ENCODE data around the gene PDE6G.

PDE6G gene

DNA sequence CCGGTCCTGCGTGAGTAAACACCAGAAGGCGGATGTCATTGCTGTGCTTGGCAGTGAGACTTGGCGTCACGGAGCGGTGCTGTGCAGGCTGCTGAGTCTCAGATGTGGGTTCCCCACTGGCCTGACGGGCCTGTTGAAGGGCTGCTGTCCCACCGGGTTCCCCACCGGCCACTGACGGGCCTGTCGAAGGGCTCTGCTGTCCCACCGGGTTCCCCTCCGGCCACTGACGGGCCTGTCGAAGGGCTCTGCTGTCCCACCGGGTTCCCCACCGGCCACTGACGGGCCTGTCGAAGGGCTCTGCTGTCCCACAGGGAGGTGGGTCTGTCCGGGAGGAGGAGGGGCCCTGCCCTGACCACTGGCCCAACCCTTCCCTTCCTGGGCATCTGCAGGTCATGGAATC is 30.3 kb upstream of the PDE6G start:
- DNase-seq = no peak

DNA sequence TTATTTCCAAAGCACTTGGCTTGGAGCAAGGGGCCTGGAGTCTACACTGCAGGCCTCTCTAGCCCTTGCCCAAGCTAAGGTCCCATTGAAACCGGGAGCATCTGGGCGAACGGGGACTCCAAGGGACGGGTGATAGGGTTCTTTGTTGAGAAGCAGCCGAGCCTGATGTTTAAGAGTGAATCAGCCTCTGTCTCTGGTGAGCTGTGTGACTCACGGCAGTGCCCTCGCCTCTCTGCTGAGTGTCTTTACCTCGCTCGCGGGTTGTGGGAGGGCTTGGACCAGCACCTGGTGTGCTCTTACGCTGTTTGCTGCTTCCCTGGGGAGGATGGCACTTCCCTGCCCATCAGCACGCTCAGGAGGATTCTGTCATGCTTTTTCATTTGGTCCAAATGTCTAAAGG is 28.8 kb upstream of the PDE6G start:
- DNase-seq = no peak

DNA sequence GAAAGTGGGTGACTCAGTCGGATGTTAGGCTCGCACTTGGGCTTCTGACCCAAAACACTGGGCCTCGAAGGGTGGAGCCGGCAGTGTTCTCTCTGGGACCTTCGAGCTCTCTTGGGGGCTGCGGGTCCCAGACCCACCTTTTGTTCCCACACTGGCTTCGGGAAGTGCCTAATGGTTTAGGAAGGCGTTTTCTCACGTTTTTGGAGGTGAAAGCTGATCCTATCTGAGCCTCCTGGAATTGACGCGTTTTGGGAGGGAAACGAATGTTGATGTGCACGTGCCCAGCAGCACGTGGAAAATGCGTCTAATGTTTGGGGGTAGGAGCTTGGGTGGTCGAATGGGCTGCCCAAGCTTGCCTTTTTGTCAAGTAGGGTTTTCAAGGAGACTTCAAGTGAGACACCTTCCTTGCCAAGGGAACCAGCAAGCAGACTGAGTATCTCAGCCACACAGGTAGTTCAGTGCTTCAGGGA is 28.1 kb upstream of the PDE6G start:
- no peak for DNase-seq

DNA sequence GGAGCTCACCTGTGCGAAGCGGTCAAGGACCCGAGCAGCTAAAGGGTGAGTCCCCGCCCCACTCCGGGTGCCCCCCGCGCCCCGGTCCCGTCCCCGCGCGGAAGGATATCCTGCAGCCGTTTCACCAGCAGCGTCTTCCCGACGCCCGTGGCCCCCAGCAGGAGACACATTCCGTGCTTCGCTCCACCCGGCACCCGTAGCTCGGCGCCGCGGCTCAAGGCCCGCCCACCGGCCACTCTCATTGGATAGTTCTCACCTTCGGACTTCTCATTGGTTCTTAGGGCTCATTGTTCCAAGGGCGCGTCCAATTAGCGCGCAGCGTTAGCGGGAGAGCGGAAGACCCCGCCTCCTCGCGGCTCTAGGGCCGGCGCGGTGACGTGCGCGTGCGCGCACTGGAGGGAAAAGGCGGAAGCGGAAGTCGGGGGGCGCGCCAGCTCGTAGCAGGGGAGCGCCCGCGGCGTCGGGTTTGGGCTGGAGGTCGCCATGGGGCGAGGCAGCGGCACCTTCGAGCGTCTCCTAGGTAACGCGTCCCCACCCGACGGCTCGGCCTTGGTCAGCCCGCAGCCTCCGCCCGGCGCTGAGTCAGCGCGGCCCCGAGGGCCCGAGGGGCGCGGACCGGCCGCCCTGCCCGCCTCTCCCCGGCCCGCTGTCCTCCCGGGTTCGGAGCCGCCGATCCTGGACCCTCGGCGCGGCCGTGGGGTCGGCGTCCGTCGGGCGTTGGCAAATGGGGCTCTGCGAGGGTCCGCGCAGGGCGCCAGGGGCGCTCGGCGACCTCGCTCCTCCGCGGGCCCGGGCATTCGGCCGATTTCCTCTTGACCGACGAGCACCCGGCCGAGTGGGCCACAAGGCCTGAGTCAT is 27.5 kb upstream of the PDE6G start, which contains the start of the genes ARL16 and HGS:
Gene ARL16 (minus strand): TSS at position 214 of the 858 bp plus-strand sequence. CDS start 44 bp downstream, at position 170.
Gene HGS (plus strand): TSS at position 428 of the 858 bp plus-strand sequence. CDS start 56 bp downstream, at position 484.
- peak; percentile 95 for DNase-seq

DNA sequence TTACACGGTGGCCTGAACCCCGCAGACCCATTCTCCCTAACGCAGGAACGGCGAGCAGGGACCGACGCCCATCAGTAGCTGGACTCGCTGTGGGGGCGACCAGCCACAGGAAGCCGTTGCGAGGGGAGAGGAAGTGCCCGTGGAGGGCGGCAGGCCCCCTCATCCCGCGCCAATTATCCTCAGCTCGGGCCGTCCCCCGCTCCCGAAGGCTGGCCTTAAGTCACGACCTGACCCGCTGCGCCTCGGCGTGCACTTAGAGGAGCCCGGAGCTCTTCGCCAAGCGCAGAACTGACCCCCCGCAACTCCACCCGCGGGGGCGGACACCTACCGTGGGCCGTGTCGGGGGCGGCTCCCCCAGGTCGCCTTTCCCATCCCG is 26.9 kb upstream of the PDE6G start:
- no peak for DNase-seq

DNA sequence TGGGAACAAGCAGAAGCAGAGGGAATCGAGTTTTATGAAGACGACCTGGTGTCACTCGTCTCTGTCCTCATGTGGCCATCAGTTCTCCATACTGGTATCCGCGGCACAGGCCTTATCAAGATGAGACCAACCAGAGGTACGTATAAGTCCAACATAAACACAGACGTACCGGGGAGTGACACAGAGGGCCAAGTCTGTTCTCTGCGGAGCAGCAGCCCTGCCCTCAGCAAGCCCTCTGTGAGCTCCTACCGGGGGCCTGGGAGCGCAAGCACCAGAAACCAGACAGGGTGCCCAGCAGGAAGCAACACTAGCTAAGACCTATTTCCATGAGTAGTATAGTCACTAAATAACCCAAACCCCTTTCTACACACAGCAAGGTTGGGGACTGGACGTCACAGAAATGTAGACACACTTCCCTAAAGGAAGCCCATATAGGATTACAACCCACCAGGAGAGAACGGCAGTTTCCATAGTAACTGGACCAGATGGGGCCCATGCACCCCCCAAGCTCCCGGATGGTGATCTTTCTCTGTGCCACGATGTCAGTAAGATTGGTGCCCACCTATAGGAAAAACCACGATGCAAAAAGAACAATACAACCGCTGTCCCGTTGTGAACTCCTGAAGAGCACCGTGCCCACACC is 26.3 kb upstream of the PDE6G start:
- no peak for DNase-seq

DNA sequence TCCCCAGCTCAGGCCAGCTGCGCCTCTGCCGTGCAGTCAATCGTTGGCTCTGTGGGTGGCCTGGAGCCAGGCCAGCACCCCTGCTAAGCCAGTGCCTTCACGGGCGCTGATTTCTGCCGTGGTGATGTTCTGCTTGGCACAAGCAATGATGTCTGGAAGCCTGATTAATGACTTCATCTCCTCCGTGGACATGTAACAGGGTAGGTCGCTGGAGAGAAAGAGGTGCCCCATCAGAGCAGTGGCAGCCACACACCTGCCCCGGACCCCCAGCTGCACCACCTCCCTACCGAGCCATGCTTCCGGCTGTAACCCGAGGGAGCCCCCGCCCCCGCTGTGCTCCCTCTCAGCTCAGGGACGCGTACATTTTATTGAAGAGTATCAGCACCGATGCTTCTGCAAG is 25.3 kb upstream of the PDE6G start:
- DNase-seq = no peak

DNA sequence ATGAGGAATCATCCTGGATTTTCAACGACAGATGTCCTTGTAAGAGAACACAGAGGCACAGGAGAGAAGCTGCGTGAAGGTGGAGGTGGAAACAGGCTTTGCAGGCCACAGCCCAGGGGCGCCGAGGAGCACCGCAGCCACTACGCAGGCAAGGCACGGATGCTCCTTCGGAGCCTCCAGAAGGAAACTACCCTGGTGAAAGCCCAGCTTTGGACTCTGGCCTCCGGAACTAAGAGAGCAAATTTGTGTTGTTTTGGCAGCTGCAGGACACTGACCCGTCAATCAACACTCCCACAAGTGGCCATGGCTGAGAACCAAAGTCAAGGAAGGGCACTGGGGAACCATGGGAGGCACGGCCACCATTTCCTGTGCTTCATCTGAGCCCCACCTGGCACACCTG is 23.8 kb upstream of the PDE6G start:
- no peak for DNase-seq

DNA sequence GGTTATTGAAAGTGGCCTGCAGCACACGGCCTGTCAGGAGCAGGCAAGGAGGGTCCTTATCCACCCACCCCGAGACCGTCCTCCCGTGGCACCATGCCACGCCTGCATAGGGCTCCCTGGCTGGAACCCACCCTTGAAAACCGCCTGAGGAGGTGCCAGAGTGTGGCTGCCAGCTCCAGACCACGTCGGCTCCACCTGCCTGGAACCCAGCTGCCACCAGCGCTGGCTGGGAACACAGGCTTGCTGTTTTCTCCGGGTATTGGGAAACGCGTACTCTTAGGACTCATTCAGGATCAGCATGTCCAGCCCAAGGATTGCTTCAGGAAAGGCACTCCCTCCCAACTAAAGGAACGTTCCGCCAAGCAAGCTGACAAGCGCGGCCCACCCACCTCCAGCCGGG is 20.6 kb upstream of the PDE6G start:
- no peak for DNase-seq

DNA sequence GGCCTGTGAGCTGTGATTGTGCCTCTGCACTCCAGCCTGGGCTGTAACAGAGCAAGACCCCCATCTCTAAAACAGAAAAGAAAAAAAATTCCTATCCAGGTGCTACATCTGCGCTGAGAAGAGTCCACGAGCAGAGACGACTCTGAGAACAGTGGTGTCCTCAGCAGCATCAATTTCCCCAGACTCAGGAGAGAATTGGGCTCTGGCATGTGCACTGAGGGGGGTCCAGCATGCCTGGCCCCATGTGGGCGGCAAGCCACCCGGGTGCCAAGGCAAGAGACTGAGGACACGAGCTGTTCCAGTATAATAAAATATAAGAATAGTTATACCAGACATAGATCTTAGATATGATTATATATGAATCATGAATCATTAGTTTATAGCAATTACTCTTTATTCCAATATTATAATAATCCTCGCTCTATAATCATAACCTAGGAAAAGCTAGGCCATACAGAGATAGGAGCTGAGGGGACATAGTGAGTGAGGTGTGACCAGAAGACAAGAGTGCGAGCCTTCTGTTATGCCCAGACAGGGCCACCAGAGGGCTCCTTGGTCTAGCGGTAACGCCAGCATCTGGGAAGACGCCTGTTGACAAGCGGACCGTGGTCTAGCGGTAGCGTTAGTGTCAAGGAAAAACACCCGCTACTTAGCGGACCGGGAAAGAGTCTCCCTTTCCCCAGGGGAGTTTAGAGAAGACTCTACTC is 19.3 kb upstream of the PDE6G start:
- peak; percentile 26 for DNase-seq

DNA sequence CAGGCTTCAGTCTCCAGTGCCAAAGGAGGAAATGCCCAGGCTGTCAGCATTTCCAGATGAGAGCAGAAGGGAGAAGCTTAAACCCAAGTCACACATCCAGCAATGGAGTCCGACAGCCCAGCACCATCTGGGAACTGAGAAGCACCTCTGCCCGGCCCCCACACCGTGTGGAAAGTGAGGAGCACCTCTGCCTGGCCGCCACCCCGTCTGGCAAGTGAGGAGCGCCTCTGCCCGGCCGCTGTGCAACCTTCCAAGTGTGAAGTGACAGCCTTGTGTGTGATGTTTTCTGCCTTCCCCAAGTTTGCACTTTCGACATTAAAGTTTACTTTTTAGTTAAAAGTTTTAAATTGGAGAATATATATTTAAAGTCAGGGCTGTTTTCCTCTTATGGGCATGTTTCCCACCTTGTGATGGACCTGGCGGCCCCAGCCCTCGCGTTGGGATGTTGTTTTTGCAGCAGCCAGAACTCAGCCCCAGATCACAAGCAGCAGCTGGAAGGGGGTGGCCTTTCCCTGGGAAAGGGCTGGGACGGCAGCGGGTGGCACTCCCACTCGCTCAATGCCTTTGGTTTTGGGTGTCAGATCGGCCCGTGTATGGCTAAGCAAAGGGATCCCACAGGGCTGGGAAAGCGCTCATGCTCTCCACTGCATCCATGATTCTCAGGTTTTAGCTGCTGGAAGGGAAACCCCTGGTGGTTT is 17.4 kb upstream of the PDE6G start:
- no peak for DNase-seq

DNA sequence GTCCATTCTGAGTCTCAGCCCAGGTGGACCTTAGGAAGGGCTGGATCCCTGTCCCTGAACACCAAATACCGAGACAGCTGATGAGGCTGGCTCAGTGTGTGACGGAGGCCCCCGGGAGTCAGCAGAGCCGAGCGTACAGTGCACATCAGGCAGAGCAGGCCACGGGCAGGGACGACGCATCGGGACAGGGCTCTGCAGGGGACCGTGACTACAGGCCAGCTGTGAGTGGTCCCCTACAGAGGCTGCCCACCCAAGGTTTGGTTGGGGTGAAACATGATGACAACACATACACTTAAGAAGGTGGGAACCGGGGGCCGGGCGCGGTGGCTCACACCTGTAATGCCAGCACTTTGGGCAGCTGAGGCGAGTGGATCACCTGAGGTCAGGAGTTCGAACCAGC is 16.6 kb upstream of the PDE6G start:
- DNase-seq = no peak

DNA sequence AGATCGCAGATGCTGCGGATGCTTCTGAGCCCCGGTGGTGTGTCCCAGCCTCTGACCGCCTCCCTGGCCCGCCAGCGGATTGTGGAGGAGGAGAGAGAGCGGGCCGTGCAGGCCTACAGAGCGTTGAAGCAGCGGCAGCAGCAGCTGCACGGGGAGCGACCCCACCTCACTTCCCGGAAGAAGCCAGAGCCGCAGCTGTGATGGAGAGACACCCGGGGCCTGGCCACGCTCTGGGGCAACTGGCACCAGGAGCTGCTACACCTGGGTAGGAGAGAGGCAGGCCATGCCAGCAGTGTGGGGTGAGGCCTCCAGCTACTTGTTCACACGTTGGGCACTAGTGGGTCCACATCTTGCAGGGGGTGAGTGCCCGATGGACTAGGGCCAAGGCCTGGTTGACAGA is 16.2 kb upstream of the PDE6G start:
- DNase-seq = no peak

DNA sequence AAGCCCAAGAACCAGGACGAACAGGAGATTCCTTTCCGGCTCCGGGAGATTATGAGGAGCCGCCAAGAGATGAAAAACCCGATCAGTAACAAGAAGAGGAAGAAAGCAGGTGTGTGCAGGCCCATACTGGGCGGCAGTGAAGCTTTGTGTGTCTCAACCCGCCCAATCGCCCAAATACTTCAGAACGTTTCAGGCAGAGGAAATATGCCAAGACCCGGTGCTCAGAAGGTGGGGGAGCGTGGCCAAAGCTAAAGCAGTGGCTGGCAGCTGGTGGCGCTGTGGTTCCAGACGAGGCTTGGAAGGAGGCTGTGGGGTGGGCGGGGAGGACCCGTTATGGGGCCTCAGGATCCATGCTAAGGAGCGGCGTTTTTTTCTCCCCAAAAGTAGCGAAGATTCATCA is 11.4 kb upstream of the PDE6G start:
- no peak for DNase-seq

DNA sequence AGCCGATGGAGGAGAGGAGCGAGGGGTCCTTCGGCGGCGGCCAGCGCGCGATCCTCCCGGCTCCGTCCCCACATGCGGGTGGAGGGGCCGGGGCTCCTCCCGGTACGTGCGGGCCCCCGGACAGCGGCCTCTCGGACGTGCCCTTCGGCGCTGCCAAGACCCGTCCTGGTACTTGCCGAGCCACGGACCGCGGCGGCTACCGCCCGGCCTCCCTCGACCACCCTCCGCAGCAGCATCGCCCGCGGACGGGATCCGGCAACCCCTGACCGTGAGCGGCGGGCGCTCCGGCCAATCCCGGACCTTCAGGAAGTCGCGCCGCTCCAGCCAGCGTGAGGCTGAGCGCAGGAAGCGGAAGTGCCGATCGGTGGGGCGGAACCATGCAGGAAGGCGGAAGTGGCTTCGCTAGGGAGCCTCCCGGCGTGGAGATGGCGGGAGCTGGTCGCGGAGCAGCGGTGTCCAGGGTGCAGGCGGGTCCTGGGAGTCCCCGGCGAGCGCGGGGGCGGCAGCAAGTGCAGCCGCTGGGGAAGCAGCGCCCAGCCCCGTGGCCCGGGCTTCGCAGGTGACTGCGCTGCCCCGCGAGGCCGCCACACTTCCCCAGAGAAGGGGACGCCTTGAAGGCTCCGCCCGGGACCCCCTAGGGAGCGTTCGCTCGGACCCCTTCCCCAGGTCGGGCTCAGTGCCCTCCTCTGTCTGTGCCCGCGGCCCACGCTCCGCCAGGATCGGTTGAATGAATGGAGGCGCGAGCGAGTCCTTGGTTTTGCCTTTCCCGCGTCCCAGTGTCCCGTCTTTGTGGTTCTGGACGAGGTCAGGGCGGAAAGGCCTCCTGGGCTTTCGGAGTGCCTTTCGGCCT is 10.2 kb upstream of the PDE6G start, which contains the start of the genes CCDC137 and OXLD1:
Gene CCDC137 (plus strand): TSS at position 396 of the 850 bp plus-strand sequence. CDS start 30 bp downstream, at position 426.
Gene OXLD1 (minus strand): TSS at position 264 of the 850 bp plus-strand sequence. CDS start 28 bp downstream, at position 236.
- peak; percentile 87 for DNase-seq

DNA sequence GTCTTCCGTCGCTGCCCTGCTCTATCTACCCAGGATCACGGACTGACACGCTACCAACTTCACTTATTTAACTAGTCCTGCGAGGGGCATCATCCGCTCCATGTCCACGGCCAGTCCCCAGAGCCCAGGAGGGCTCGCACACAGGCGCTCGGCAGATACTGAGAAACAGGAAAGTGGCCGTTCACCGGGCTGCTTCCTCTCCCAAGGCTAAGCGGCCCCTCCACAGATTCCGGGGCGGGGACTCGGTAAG is 9.7 kb upstream of the PDE6G start:
- no peak for DNase-seq

DNA sequence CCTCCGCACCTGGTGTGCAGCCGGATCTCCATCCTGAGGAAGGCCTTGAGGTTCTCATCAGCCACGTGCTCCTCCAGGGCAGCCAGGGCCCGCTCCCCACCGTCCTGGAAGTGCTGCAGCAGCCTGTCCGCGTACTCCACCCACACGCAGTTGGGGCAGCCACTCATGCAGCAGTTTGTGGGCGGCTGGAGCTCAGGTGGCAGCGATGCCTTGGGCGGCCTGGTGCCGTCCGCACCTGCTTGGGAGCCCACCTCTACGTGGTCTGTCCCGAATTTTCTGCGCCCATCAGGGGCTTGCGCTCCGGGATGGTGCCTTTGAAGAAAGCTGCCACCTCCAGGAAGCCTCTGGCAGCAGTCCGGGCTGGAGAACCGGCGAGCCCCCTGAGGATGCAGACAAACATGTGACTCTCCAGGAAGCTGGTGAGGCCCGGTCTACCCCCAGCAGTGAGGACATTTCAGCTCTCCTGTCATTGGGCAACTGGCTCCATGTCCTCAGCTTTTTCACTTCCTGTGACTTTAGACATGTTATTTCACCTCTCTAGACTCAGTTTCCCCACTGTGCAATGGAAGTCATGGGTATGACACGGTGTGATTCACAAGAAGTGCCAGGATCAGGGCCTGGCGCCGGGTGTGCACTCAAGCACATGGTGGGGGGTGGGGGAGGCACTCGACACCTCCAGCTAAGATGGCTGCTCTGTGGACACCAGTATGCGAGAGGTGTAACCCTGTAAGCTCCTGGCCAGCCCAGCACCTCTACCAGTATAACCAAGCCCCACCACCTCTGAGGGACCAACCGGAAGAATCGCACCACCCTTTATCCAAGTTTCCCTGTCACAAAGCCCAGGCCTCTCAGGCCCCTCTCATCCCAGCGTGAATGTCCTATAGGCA is 9.1 kb upstream of the PDE6G start:
- DNase-seq = no peak

DNA sequence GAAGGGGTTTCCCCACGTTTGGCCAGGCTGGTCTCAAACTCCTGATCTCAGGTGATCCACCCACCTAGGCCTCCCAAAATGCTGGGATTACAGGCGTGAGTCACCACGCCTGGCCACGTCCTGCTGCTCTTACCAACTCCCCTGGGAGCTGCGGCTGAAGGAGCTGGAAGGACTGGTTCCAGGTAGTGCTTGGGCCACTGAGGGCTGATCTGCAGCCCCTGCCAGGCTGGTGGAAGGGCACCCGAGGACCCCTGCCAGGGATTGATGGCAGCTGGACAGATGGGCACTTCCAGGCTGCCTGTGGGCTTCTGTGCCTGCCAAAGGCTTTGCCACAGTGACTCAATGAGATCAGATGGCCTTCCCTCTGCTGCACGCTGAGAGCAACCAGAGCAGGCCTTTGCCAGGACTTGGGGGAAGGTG is 7.7 kb upstream of the PDE6G start:
- DNase-seq = no peak

DNA sequence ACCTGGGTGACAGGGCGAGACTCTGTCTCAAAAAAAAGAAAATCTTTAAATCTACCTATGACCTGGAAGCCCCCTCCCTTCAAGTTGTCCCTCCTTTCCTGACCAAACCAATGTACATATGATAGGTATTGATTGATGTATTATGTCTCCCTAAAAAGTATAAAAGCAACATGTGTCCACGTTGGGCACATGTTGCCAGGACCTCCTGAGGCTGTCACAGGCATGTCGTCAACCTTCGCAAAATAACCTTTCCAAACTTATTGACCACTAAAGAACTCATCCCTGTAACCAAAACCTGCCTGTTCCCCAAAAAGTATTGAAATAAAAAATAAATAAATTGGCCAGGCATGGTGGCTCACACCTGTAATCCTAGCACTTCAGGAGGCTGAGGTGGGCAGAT is 5.7 kb upstream of the PDE6G start:
- no peak for DNase-seq

DNA sequence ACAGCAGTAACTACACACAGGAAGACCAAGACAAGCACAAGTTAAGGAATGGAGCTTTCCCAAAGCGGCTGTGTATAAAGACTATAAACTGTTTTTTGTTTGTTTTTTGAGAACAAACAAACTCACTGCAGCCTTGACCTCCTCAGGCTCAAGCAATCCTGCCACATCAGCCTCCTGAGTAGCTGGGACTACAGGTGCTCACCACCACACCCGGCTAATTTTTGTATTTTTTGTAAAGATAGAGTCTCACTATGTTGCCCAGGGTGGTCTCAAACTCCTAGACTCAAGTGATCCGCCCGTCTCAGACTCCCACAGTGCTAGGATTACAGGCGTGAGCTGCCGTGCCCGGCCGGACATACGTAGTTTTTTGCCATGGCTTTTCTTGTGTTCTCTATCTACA is 4.1 kb upstream of the PDE6G start:
- DNase-seq = no peak

DNA sequence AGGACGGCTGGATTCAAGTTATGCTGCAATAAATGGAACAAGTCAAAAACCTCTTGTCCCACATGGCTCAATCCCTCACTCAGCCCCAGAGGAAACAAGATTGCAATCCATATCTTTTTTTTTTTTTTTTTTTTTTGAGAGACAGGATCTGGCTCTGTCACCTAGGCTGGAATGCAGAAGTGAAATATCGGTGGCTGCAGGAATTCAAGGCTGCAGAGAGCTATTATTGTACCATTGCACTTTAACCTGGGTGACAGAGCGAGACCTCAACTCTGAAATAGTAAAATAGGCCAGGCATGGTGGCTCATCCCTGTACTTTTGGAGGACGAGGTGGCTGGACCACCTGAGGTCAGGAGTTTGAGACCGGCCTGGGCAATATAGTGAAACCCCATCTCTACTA is 2.7 kb upstream of the PDE6G start:
- no peak for DNase-seq
